ENCODE measurements around the gene ZNF358.

Gene ZNF358

DNA sequence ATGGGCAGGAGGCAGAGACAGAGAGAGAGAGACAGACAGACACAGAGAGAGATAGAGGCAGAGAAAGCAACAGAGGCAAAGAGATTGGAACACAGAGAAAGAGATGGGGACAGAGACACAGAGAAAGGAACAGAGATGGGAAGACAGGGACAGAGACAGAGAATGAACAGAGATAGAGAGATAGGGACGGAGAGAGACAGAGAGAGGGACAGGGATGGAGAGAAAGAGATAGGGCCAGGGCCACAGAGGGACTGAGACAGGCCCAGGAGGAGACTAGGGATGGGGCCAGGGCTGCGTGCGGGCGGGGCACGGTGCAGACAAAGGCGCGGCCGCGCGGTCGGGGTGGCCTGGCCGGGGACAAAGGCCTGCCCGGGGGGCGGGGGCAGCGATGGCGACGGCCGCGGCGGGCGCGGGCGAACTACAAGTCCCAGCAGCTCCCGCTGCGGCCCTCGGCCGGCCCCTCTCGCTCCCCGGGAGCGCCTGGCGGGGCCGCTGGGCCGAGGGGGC, at the start of gene ZNF358:
Gene ZNF358, plus strand, starts transcription at position 459 of the 507 bp plus-strand sequence. CDS start 3,140 bp downstream, outside the sequence.
- no peak for DNase-seq (ENCODE audit: low read depth in 2 of 2)

GRCh38 chr19:7467009-7467989, 48.6 kb upstream of the ZNF358 start:
- no peak for DNase-seq (ENCODE audit: low read depth in 2 of 2)

GRCh38 chr19:7468840-7469239, 47.1 kb upstream of the ZNF358 start:
- DNase-seq (ENCODE audit: low read depth in 2 of 2), result no peak

- no peak for DNase-seq (ENCODE audit: low read depth in 2 of 2)
Measured at GRCh38 chr19:7469669-7470285, 46.1 kb upstream of the ZNF358 start.

GRCh38 chr19:7470540-7471305, 45.2 kb upstream of the ZNF358 start:
- DNase-seq (ENCODE audit: low read depth in 2 of 2), result no peak

GRCh38 chr19:7471696-7472615, 43.9 kb upstream of the ZNF358 start:
- DNase-seq (ENCODE audit: low read depth in 2 of 2), result no peak

GRCh38 chr19:7475665-7476064, 40.2 kb upstream of the ZNF358 start:
- DNase-seq (ENCODE audit: low read depth in 2 of 2), result no peak

GRCh38 chr19:7476241-7476640, 39.7 kb upstream of the ZNF358 start:
- DNase-seq (ENCODE audit: low read depth in 2 of 2), result no peak

DNA sequence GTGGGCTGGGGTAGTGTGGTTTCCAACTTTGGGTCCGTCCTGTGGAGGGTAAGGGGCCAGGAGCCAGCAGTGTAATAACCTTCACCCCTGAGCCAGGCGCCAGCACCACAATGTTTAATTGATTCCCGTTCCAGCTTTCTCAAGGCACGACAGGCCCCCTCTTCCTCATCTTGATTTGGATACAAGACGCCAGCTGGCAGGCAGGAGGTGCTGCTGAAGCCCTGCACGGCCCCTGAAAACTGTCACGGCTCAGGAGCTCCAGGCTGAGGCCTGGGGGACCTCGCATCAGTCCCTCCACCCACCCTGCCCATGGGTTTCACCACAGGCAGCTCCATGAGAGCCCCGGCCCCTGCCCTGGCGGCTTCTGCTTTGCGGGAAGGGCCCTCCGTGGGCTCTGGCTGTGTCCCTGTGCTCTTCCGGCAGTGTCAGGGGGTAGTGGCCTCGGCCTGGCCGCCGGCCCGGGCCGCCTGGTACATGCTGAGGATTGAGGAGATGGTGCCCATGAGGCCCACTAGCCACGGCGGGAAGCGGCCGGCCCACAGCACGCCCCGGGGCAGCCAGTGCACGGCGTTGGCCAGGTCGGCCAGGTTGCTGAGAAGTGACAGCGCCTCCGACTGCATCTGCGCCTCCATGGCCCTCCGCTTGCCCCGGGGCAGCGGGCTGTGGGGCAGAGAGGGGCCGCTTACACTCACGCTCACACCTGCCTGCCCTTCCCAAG, 39.0 kb upstream of the ZNF358 start:
- no peak for DNase-seq (ENCODE audit: low read depth in 2 of 2)

- DNase-seq (ENCODE audit: low read depth in 2 of 2), result no peak
Measured at GRCh38 chr19:7477758-7478157, 38.1 kb upstream of the ZNF358 start.

GRCh38 chr19:7478173-7478842, 37.6 kb upstream of the ZNF358 start:
- DNase-seq (ENCODE audit: low read depth in 2 of 2), result no peak

DNA sequence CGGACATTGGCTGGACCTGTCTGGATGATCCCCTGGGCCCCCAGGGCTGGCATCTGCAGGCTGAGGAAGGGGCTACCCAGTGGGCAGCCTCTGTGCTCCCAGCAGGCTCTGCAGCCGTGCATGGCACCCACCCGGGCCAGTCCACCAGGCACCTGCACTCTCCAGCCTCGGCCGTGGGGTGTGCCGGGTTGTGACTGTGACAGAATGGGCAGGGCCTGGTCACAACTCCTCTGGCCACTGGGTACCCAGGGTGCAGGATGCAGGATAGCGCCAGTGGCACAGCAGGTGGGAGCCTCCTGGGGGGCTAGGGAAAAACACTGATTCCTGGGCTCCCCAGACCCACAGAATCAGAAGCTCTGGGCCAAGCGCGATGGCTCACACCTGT, 37.1 kb upstream of the ZNF358 start:
- DNase-seq (ENCODE audit: low read depth in 2 of 2), result no peak

DNA sequence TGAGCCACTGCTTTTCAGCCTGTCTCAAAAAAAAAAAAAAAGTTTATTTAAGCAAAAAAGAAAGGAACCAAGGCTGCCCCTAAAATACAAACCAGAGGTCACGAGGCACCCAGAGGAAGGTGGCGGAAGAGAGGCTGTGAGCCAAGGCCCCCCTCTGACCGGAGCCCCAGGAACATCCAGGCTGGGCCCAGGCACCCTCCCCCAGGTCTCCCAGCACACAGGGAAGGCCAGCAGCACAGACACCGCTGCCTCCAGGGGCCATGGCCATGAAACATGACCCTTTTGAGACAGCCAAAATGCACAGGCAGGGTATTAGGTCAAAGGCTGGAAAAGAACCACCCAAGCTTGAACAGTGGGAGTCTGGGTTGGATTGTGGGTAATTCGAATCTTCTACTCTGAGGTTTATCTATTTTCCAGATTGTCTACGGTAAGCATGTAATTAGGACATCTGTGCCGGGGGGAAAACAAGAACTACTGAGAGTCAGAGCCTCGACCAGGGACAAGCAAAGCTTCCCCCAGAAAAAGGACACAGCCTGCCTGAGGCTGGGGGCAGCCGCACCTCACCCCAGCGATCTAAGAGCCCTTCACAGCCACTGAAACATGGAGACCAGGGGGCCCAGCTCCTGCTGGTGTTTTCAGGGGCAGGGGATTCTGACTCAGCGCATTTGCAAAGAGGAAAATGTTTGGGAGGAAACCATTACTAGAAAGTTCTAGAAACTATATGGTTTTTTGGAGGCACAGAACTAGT, 35.5 kb upstream of the ZNF358 start:
- DNase-seq (ENCODE audit: low read depth in 2 of 2), result no peak

GRCh38 chr19:7480970-7481255, 35.0 kb upstream of the ZNF358 start:
- no peak for DNase-seq (ENCODE audit: low read depth in 2 of 2)

DNA sequence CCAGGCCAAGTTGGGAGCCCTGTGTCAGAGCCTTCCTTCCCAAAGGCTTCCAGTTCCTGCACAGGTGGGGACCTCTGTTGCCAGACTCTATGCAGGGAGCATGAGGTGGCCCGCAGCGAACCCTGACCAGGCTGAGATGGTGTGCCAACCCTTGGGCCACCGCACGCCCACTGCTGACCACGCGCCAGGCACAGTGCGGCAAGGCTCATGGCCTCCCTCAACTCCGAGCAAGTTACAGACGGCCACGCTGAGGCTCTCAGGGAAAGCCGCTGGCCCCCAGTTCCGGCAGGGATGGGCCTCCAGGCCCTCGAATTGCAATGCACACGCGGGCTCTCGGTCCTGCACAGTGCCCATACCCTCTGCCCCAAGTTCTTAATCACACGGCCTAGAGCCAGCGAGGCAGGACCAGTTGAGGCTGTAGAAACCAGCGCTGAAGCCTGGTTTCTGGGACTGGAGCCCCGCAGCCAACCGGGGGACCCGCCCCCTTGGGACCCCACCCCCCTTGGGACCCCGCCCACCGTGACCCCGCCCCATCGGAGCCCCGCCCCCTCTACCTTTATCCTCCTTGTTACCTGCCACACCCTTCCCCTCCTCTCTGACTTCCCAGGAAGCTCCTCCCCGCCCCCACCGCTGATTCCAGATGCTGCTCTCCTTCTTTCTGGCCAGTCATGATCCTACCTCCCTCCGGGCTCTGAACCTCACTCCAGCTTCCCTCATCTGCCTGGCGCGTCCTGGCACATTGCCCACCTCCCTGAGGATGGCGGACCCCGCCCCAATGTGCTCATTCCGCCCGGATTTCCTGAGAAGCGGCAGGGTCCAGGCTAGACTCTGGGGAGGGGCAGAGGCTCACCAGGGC, 33.1 kb upstream of the ZNF358 start:
- DNase-seq (ENCODE audit: low read depth in 2 of 2), result no peak

DNA sequence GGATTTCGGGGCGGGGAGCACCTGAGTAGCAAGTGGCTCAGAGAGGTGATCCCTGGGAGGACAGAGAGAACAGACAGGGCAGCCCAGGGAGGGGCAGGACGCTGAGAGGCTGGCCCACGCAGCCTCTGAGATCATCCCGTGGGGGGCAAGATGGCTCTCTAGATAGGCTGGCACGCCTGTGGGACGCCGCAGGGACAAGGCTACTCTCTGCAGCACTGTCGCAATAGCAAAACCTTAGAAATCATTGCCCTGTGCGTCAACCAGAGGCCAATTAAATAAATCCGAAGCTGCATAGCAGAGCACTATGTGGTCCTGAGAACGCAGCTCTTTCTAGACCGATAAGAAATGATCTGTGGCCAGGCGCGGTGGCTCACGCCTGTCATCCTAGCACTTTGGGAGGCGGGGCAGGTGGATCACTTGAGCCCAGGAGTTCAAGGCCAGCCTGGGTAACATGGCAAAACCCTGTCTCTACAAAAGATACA, 32.1 kb upstream of the ZNF358 start:
- no peak for DNase-seq (ENCODE audit: low read depth in 2 of 2)

DNA sequence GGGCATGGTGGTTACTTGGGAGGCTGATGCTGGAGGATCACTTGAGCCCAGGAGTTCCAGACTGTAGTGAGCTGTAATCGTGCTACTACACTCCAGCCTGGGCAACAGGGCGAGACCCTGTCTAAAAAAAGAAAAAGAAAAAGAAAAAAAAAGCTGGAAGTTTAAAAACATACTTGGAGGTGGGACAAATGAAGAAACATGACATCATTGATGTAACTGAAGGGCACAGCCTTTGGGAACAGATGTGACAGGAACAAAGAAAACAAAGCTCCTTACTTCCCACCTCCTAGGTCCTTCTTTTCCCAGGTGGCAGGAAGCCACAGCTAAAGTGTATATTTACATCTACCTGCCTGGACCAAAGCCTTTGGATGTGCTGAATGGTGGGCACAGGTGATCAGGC, 29.0 kb upstream of the ZNF358 start:
- no peak for DNase-seq (ENCODE audit: low read depth in 2 of 2)

GRCh38 chr19:7488736-7489353, 27.1 kb upstream of the ZNF358 start, which contains the start of gene PEX11G:
PEX11G (minus strand) TSS chr19:7489035; CDS start chr19:7489010, 25 bp downstream.
- DNase-seq (ENCODE audit: low read depth in 2 of 2), result peak; percentile 73 to 85
